HG03342 (cell line): ENCODE results near the gene NCK1.
A peak's percentile ranks its signal among the peaks of the same experiment; 100 is the strongest.
"Not testable (repeated sequence)": the region's sequence is repeated elsewhere in the genome, so short reads cannot be mapped to it uniquely, and the experiment has no call there.

Experiments
- ATAC-seq: cut with Tn5 transposase; IDR thresholded peaks from one replicate; pipeline ENCODE4 v1.9.1; 2021; ENCODE audit warnings: mild to moderate bottlenecking, moderate library complexity; ENCODE audit not compliant: unreplicated experiment

Gene NCK1

GRCh38 chr3:136860541-136860940 lies 1.5 kb upstream of the NCK1 start:
- no peak for ATAC-seq

GRCh38 chr3:136862617-136863322 lies 762 bp downstream of the NCK1 start:
- ATAC-seq, result peak; percentile 13

- no peak for ATAC-seq
These were observed 7.3 kb downstream of the NCK1 start for GRCh38 chr3:136869282-136869681.

- ATAC-seq, result not testable (repeated sequence)
These were observed 10.2 kb downstream of the NCK1 start for GRCh38 chr3:136872258-136872657.

GRCh38 chr3:136879510-136879909 lies 17.5 kb downstream of the NCK1 start:
- not testable (repeated sequence) for ATAC-seq

- ATAC-seq, result no peak
These were observed 20.6 kb downstream of the NCK1 start for GRCh38 chr3:136882571-136882970.

GRCh38 chr3:136883967-136884720 lies 22.1 kb downstream of the NCK1 start:
- ATAC-seq, result no peak

GRCh38 chr3:136885357-136886213 lies 23.6 kb downstream of the NCK1 start:
- peak; percentile 45 for ATAC-seq

GRCh38 chr3:136889947-136890346 lies 27.9 kb downstream of the NCK1 start:
- ATAC-seq, result no peak

- ATAC-seq, result no peak
These were observed 30.2 kb downstream of the NCK1 start for GRCh38 chr3:136891934-136892855.

GRCh38 chr3:136893848-136894443 lies 31.9 kb downstream of the NCK1 start:
- ATAC-seq, result no peak

GRCh38 chr3:136897171-136897570 lies 35.2 kb downstream of the NCK1 start:
- ATAC-seq, result not testable (repeated sequence)

GRCh38 chr3:136898549-136898948 lies 36.5 kb downstream of the NCK1 start:
- ATAC-seq, result no peak

GRCh38 chr3:136898954-136899353 lies 36.9 kb downstream of the NCK1 start:
- ATAC-seq, result no peak

GRCh38 chr3:136899622-136900158 lies 37.7 kb downstream of the NCK1 start:
- ATAC-seq, result no peak

GRCh38 chr3:136900694-136901093 lies 38.7 kb downstream of the NCK1 start:
- ATAC-seq, result not testable (repeated sequence)

GRCh38 chr3:136901391-136901790 lies 39.4 kb downstream of the NCK1 start:
- no peak for ATAC-seq

- ATAC-seq, result not testable (repeated sequence)
These were observed 40.5 kb downstream of the NCK1 start for GRCh38 chr3:136902530-136902929.

GRCh38 chr3:136903899-136904298 lies 41.9 kb downstream of the NCK1 start:
- no peak for ATAC-seq

GRCh38 chr3:136904746-136905145 lies 42.7 kb downstream of the NCK1 start:
- no peak for ATAC-seq
